ENCODE results near the gene UPK1A.

DNA sequence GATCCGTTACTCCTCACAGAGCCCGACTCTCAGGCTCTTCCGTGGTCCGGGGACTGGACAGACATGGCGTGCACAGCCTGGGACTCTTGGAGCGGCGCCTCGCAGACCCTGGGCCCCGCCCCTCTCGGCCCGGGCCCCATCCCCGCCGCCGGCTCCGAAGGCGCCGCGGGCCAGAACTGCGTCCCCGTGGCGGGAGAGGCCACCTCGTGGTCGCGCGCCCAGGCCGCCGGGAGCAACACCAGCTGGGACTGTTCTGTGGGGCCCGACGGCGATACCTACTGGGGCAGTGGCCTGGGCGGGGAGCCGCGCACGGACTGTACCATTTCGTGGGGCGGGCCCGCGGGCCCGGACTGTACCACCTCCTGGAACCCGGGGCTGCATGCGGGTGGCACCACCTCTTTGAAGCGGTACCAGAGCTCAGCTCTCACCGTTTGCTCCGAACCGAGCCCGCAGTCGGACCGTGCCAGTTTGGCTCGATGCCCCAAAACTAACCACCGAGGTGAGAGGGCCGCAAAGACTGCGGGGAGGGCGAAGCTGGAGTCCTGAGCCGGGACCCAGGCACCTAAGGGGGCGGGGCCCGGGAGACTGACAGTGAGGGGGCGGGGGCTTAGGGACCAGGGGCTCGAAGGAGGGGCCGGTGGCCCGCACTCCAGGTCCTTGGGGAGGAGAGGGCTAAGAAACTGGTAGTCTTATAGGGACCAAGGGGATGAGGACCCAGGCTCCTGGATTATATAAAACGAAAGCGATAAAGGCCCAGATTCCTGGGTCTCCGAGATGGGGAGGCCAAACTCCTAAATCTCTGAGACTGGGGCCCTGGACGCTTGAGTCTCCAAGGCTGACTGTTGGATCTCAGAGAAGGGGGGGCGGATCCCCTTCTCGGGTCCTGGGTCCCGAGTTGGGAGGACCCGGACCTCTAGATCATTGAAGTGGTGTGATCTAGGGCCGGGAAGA, 22.8 kb upstream of the UPK1A start:
- TF ChIP-seq, protein P1, sequence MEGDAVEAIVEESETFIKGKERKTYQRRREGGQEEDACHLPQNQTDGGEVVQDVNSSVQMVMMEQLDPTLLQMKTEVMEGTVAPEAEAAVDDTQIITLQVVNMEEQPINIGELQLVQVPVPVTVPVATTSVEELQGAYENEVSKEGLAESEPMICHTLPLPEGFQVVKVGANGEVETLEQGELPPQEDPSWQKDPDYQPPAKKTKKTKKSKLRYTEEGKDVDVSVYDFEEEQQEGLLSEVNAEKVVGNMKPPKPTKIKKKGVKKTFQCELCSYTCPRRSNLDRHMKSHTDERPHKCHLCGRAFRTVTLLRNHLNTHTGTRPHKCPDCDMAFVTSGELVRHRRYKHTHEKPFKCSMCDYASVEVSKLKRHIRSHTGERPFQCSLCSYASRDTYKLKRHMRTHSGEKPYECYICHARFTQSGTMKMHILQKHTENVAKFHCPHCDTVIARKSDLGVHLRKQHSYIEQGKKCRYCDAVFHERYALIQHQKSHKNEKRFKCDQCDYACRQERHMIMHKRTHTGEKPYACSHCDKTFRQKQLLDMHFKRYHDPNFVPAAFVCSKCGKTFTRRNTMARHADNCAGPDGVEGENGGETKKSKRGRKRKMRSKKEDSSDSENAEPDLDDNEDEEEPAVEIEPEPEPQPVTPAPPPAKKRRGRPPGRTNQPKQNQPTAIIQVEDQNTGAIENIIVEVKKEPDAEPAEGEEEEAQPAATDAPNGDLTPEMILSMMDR (IDR thresholded peaks at IDR 0.05; ENCODE audit: low read length): no peak
- no peak for TF ChIP-seq EZH2 (IDR thresholded peaks at IDR 0.05; ENCODE audit: borderline replicate concordance, low read length)

Data from OCI-LY1 (cell line).